Neural progenitor cell (in vitro differentiated cells): ENCODE measurements around the gene CD80. TPM values are rescaled to one million over a fixed set of nuclear protein-coding genes. Genes with fewer than 3 reads are reported as not detected.

Experiments used
- DNase-seq: peaks from one replicate; pipeline ENCODE4 v3.0.0-alpha.2; 2016; ENCODE audit warnings: low spot score
- H2AFZ ChIP-seq: fragments of 200-600 bp; sonication (generic); replicated peaks from 2 replicates; pipeline ENCODE4 v1.6.1; 2016; ENCODE audit warnings: antibody characterized with exemption
- H3F3A ChIP-seq: fragments of 200-600 bp; sonication (generic); 2 replicates; pipeline ENCODE4 v1.6.1; 2016; ENCODE audit warnings: antibody characterized with exemption, low read depth
- H3K27ac ChIP-seq: fragments of 200-600 bp; sonication (generic); 2 replicates; pipeline ENCODE4 v1.5.1; 2016; ENCODE audit warnings: mild to moderate bottlenecking
- H3K27me3 ChIP-seq: fragments of 200-600 bp; sonication (generic); 2 replicates; pipeline ENCODE4 v1.6.1; 2016; ENCODE audit warnings: mild to moderate bottlenecking, moderate library complexity
- H3K36me3 ChIP-seq: fragments of 200-600 bp; sonication (generic); 2 replicates; pipeline ENCODE4 v1.5.1; 2016
- H3K4me1 ChIP-seq: fragments of 200-600 bp; sonication (generic); 2 replicates; pipeline ENCODE4 v1.6.1; 2016; ENCODE audit warnings: mixed run types
- H3K4me2 ChIP-seq: fragments of 200-600 bp; sonication (generic); 2 replicates; pipeline ENCODE4 v1.6.1; 2016
- H3K4me3 ChIP-seq: fragments of 200-600 bp; sonication (generic); 2 replicates; pipeline ENCODE4 v1.5.1; 2016
- H3K79me2 ChIP-seq: fragments of 200-600 bp; sonication (generic); 2 replicates; pipeline ENCODE4 v1.6.1; 2016; ENCODE audit warnings: low read depth
- H3K9ac ChIP-seq: fragments of 200-600 bp; sonication (generic); 2 replicates; pipeline ENCODE4 v1.6.1; 2016
- H3K9me3 ChIP-seq: fragments of 200-600 bp; sonication (generic); 2 replicates; pipeline ENCODE4 v1.5.1; 2016; ENCODE audit warnings: low read depth
- H4K20me1 ChIP-seq: fragments of 200-600 bp; sonication (generic); 2 replicates; pipeline ENCODE4 v1.6.1; 2016; ENCODE audit warnings: low read depth
- H3K27ac Mint-ChIP-seq: 3 replicates; pipeline ENCODE4 v1.8.0; 2021; ENCODE audit warnings: mixed read lengths
- H3K27me3 Mint-ChIP-seq: 2 replicates; pipeline ENCODE4 v1.8.0; 2022; ENCODE audit warnings: low read depth, mild to moderate bottlenecking, inconsistent platforms, moderate library complexity, mixed read lengths; ENCODE audit not compliant: insufficient read depth
- H3K36me3 Mint-ChIP-seq: 3 replicates; pipeline ENCODE4 v1.8.0; 2021; ENCODE audit warnings: mixed read lengths
- H3K4me1 Mint-ChIP-seq: 3 replicates; pipeline ENCODE4 v1.8.0; 2021; ENCODE audit warnings: mixed read lengths
- H3K4me3 Mint-ChIP-seq: 3 replicates; pipeline ENCODE4 v1.8.0; 2021; ENCODE audit warnings: mild to moderate bottlenecking, moderate library complexity, mixed read lengths
- H3K9me3 Mint-ChIP-seq: 3 replicates; pipeline ENCODE4 v1.8.0; 2020; ENCODE audit warnings: mixed read lengths
- EZH2 ChIP-seq: fragments of 200-600 bp; sonication (generic); IDR thresholded peaks from 2 replicates; pipeline ENCODE4 v1.6.1; 2017; ENCODE audit warnings: antibody characterized with exemption, mild to moderate bottlenecking, moderate library complexity
- EZH2phosphoT487 ChIP-seq: fragments of 200-600 bp; sonication (generic); IDR thresholded peaks from 2 replicates; pipeline ENCODE4 v1.6.1; 2017; ENCODE audit warnings: antibody characterized with exemption
- total RNA-seq: library from RNA; depleted of rRNA; stranded (reverse); fragments of >200 nt; gene quantifications from 2 replicates; pipeline ENCODE4 v1.2.3, GENCODE V29; 2015; ENCODE audit warnings: low replicate concordance
- TF ChIP-seq, protein P1 (sequence below): fragments of 200-600 bp; sonication (generic); IDR thresholded peaks from 2 replicates; pipeline ENCODE4 v1.5.1; 2017; ENCODE audit warnings: antibody characterized with exemption, mild to moderate bottlenecking

CD80 gene
- total RNA-seq, 1 donor from 2014 or later: 0.30 TPM

DNA sequence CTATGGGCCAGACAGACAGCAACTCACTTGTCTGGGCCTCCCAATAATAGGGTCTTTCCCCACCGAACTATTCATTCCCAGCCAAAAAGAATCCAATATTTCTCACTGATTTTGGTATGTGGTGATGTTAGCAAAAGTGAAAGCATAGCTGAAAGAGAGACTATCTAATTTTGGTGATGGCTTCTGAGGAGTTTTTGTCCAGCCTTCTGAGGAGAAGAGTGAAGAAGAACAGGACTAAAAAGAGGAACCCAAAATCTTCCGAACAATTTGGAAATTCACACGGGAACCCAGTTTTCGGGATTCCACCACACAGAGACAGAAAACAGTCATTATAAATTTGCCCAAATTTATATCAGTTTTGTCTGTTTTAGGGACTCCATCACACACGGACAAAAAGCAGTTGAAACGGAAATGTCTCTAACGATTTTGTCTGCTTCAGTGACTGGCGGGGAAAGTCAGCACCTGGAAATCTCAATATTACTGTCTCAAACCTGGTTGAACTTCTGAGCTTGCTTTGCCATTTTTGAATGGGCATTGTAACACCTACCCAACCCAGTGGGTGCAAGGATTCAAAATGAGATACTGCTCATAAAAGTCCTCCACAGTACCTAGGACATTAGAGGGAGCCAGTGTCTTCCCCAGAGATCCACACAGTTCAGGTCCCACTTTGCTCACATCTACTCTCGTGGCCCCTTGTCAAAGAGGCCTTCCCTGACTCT, 9.1 kb downstream of the CD80 start:
- H3K9me3 Mint-ChIP-seq: no peaks in the 10 kb centered on the region
- no peaks in the 10 kb centered on the region for H4K20me1 ChIP-seq
- no peaks in the 10 kb centered on the region for H3K36me3 ChIP-seq
- H3K4me3 Mint-ChIP-seq: no peak overlapping the region
- no peak overlapping the region for H3K4me2 ChIP-seq
- H3K4me1 Mint-ChIP-seq: no peaks in the 10 kb centered on the region
- no peak overlapping the region for H3K27ac ChIP-seq
- no peak for DNase-seq
- H3K9me3 ChIP-seq: no peaks in the 10 kb centered on the region
- H3K27me3 Mint-ChIP-seq: peaks cover 4% of the 10 kb centered on the region
- H3K27me3 ChIP-seq: no peaks in the 10 kb centered on the region
- no peak overlapping the region for H2AFZ ChIP-seq
- TF ChIP-seq EZH2: no peak
- TF ChIP-seq, protein P1, sequence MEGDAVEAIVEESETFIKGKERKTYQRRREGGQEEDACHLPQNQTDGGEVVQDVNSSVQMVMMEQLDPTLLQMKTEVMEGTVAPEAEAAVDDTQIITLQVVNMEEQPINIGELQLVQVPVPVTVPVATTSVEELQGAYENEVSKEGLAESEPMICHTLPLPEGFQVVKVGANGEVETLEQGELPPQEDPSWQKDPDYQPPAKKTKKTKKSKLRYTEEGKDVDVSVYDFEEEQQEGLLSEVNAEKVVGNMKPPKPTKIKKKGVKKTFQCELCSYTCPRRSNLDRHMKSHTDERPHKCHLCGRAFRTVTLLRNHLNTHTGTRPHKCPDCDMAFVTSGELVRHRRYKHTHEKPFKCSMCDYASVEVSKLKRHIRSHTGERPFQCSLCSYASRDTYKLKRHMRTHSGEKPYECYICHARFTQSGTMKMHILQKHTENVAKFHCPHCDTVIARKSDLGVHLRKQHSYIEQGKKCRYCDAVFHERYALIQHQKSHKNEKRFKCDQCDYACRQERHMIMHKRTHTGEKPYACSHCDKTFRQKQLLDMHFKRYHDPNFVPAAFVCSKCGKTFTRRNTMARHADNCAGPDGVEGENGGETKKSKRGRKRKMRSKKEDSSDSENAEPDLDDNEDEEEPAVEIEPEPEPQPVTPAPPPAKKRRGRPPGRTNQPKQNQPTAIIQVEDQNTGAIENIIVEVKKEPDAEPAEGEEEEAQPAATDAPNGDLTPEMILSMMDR: no peak
- no peak for TF ChIP-seq EZH2phosphoT487
- H3K9ac ChIP-seq: no peak overlapping the region
- no peaks in the 10 kb centered on the region for H3F3A ChIP-seq
- no peaks in the 10 kb centered on the region for H3K79me2 ChIP-seq
- no peak overlapping the region for H3K27ac Mint-ChIP-seq
- H3K4me3 ChIP-seq: no peak overlapping the region
- no peaks in the 10 kb centered on the region for H3K36me3 Mint-ChIP-seq
- no peaks in the 10 kb centered on the region for H3K4me1 ChIP-seq

DNA sequence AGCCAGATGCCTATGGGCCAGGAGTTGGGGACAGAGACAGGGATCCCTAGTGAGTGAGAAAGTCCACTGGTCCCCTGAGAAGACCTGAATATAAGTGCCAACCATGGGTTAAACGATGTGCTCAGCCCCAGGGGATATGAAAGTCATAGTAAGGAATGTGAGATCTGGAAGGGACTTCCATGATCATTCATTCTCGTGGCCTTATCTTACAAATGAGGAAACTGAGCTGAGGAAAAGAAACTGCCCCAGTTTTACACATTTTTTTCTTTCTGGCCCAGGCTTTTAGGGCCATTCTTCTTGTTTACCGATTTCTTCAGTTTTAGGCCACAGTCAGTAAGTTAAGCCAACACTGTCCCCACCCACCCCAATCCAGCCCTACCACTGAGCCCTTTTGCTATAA, 11.1 kb downstream of the CD80 start:
- Histone ChIP-seq H3K9ac (no peak overlapping the region), H3K4me1 (no peaks in the 10 kb centered on the region), H3K4me3 (no peak overlapping the region), H3F3A (no peaks in the 10 kb centered on the region), H3K9me3 (no peaks in the 10 kb centered on the region), H2AFZ (no peak overlapping the region), H3K27ac (no peak overlapping the region), H4K20me1 (no peaks in the 10 kb centered on the region), H3K4me2 (no peak overlapping the region), H3K27me3 (no peaks in the 10 kb centered on the region), H3K79me2 (no peaks in the 10 kb centered on the region), H3K36me3 (no peaks in the 10 kb centered on the region)
- H3K4me1 Mint-ChIP-seq: no peaks in the 10 kb centered on the region
- no peak overlapping the region for H3K27ac Mint-ChIP-seq
- TF ChIP-seq EZH2: no peak
- TF ChIP-seq, protein P1: no peak
- no peak for TF ChIP-seq EZH2phosphoT487
- no peaks in the 10 kb centered on the region for H3K36me3 Mint-ChIP-seq
- H3K27me3 Mint-ChIP-seq: peaks cover 2% of the 10 kb centered on the region
- no peak for DNase-seq
- H3K9me3 Mint-ChIP-seq: no peaks in the 10 kb centered on the region
- H3K4me3 Mint-ChIP-seq: no peak overlapping the region

DNA sequence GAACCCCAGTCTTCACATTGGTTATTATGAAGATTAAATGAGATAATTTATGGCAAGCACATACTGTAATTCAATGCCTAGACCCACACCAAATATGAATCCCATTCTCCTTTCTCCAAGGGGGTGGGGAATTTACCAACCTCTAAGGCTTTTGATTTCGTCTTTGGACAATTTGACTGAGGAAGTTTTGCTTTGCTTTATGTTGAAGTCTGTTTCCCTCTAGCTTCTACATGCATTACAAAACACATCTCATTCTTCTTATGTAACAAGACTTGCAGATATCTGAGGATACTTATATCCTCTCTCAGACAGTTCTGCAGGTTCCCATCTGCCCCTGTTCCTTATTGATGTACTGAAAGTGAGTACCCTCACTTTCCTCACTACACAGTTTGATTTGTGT, 12.2 kb downstream of the CD80 start:
- H3K9me3 Mint-ChIP-seq: no peaks in the 10 kb centered on the region
- no peaks in the 10 kb centered on the region for H4K20me1 ChIP-seq
- H3K4me1 ChIP-seq: no peaks in the 10 kb centered on the region
- no peaks in the 10 kb centered on the region for H3K36me3 Mint-ChIP-seq
- no peaks in the 10 kb centered on the region for H3K4me1 Mint-ChIP-seq
- no peaks in the 10 kb centered on the region for H3K36me3 ChIP-seq
- no peak for DNase-seq
- H2AFZ ChIP-seq: no peak overlapping the region
- no peaks in the 10 kb centered on the region for H3K9me3 ChIP-seq
- peaks cover 4% of the 10 kb centered on the region for H3K27me3 Mint-ChIP-seq
- H3K27ac ChIP-seq: no peak overlapping the region
- no peak overlapping the region for H3K4me3 ChIP-seq
- H3K4me3 Mint-ChIP-seq: no peak overlapping the region
- H3K4me2 ChIP-seq: no peak overlapping the region
- H3K27ac Mint-ChIP-seq: no peak overlapping the region
- H3F3A ChIP-seq: no peaks in the 10 kb centered on the region
- H3K27me3 ChIP-seq: no peaks in the 10 kb centered on the region
- H3K9ac ChIP-seq: no peak overlapping the region
- H3K79me2 ChIP-seq: no peaks in the 10 kb centered on the region
- TF ChIP-seq, protein P1: no peak
- TF ChIP-seq EZH2: no peak
- no peak for TF ChIP-seq EZH2phosphoT487
